Activated CD4-positive, alpha-beta T cell treated with anti-CD3 and anti-CD28 coated beads for 36 hours (primary cell): Measurements from ENCODE around the gene IL4I1. TPM values are rescaled to one million over a fixed set of nuclear protein-coding genes. Genes with fewer than 3 reads are reported as not detected.

ENCODE experiments used
- ATAC-seq: fragments of 200-7000 bp; cut with Tn5 transposase; one replicate; pipeline ENCODE4 v1.10.0; 2021; ENCODE audit warnings: mild to moderate bottlenecking, moderate library complexity
- CTCF ChIA-PET: fragments of 350-600 bp; sonication (Branson Sonifier 250); formaldehyde crosslinking; loops from one replicate; lab custom pipeline; 2021; ENCODE audit warnings: antibody characterized with exemption; lab: Charles Lee
- POLR2A ChIA-PET: fragments of 350-600 bp; sonication (Branson Sonifier 250); formaldehyde crosslinking; loops from one replicate; lab custom pipeline; 2021; ENCODE audit warnings: antibody characterized with exemption, inconsistent platforms; lab: Charles Lee
- DNase-seq: peaks from one replicate; pipeline ENCODE4 v3.0.0-alpha.2; 2020
- H3K27ac Mint-ChIP-seq: one replicate; pipeline ENCODE4 v1.8.0; 2021; ENCODE audit warnings: mixed read lengths
- H3K27me3 Mint-ChIP-seq: one replicate; pipeline ENCODE4 v1.8.0; 2021; ENCODE audit warnings: mixed read lengths
- H3K36me3 Mint-ChIP-seq: one replicate; pipeline ENCODE4 v1.8.0; 2021; ENCODE audit warnings: low read depth, mixed read lengths
- H3K4me1 Mint-ChIP-seq: one replicate; pipeline ENCODE4 v1.8.0; 2021; ENCODE audit warnings: mixed read lengths
- H3K4me3 Mint-ChIP-seq: one replicate; pipeline ENCODE4 v1.8.0; 2021; ENCODE audit warnings: mild to moderate bottlenecking, moderate library complexity, mixed read lengths
- H3K9me3 Mint-ChIP-seq: one replicate; pipeline ENCODE4 v1.8.0; 2021; ENCODE audit warnings: low read depth, mixed read lengths
- intact Hi-C, 2 experiments: fragments of 100-400 bp; cut with DNase I in 1 of 2; cut with micrococcal nuclease in 1 of 2; formaldehyde crosslinking; loops; one replicate each; pipeline versions ENCODE4 v1.14.2 to v1.15.1; 2022 to 2024; cut with DNase I, micrococcal nuclease
- total RNA-seq, 2 experiments: library from RNA; stranded (reverse); gene quantifications; one replicate each; pipeline ENCODE4 v1.2.3, GENCODE V29; 2021

Gene IL4I1
- total RNA-seq, 2 experiments from 2014 or later = 21.2 to 22.2 TPM

DNA sequence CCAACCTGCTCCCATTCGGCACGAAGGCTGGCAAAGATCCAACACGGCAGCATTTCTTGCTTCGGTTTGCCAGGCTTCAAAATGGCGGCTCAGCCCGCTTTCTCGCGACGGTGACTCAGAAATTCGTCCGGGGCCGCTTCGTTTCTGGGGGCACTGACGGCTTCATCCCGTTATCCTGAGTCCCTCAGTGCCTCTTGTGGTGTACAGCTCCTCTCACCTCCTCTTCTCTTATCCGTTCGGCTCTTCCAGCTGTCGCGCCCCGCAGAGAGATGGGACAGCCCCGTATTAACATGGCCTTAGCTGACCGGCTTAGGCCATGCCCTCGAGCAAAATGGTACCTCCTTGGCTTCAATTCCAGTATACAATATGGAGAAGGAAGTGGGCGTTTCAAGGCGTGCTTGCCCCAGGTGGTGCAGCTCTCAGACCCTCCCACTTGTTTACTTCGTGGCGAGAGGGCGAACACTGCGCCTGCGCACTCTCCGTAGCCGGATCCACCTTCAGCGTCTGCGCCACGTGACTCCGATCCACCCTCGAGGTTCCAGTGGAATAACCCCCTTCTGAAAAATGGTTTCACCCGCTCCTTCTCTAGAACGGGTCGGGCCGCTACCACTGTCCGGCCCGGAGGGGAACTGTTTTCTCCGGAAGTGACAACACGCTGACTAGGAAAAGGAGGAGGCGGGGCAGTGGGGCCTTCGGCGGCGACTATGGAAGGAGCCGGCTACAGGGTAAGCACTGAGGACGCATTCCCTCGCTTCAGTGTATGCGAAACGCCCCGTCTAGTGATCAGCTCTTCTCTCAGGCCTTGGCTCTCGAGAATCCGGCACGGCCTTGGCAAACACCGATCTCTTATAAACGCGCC is 19.4 kb downstream of the IL4I1 start, which contains the start of the genes AKT1S1 and TBC1D17:
AKT1S1 (minus strand) TSS at position 336 of the 859 bp plus-strand sequence. CDS start 4,060 bp downstream, outside the sequence.
TBC1D17 (plus strand) TSS at position 683 of the 859 bp plus-strand sequence; CDS start at position 705, 22 bp downstream.
- Mint-ChIP-seq H3K27me3 (no peaks in the 10 kb centered on the region), H3K27ac (no peak within 1 kb of the TSS), H3K4me1 (peaks cover 25% of the 10 kb centered on the region), H3K4me3 (no peak within 1 kb of the TSS), H3K36me3 (peaks cover 28% of the 10 kb centered on the region), H3K9me3 (no peaks in the 10 kb centered on the region)
- POLR2A ChIA-PET = interaction anchor here (0.8 to 1.9 kb wide), 5 partner anchors 10 to 237 kb away, joined by 3 to 17 read pairs (median 7); partner anchors contain the start of genes ATF5, NUP62, PNKP and RRAS
- ATAC-seq = peak; percentile 75
- intact Hi-C loops = loop anchor here (1.0 to 5.0 kb wide), 24 partner anchors 8 to 1515 kb away; partner anchors contain the start of genes ATF5 (in 2 of the 2), FUZ (in 2 of the 2), NUP62 (in 2 of the 2) and ALDH16A1 (in 1 of the 2)
- CTCF ChIA-PET = interaction anchor here (0.6 to 1.7 kb wide), 6 partner anchors 14 to 1366 kb away, joined by 3 to 4 read pairs (median 3); partner anchors contain the start of gene RPS11
- peak; percentile 99 for DNase-seq

DNA sequence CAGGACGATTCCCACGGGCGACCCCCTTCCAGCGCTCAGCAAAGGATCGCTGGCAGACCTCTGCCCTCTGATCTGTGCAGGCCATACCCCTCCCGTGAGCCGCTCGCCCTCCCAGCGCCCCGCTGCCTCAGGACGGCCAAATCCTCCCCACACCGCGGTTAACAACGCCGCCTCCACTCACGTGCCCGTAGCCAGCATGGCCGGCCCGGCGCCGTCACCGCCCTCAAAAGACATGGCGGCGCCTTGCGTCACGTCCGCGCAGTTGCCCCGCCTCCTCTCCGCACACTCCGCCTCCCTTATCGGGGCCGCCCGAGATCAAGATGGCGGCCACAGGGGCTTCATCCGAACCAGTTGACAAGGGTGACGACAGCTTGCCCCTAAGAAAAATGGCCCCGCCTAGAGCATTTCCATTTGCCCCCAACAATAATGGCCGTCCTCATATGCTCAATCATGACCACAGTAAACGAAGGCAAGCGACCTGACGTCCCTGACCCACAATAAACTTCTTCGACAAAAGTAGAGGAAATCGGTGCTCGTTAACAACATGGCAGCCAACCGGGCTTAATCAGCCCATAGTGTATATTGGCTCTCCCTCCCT is 20.2 kb downstream of the IL4I1 start:
- Mint-ChIP-seq H3K36me3 (peaks cover 22% of the 10 kb centered on the region), H3K4me3 (no peak overlapping the region), H3K4me1 (peaks cover 31% of the 10 kb centered on the region), H3K27me3 (no peaks in the 10 kb centered on the region), H3K27ac (no peak overlapping the region), H3K9me3 (no peaks in the 10 kb centered on the region)
- DNase-seq = peak; percentile 99
- peak; percentile 60 for ATAC-seq
- POLR2A ChIA-PET = interaction anchor here (0.8 to 1.9 kb wide), 5 partner anchors 9 to 236 kb away, joined by 3 to 17 read pairs (median 7); partner anchors contain the start of genes ATF5, NUP62, PNKP and RRAS
- intact Hi-C loops = loop anchor here (1.0 to 5.0 kb wide), 26 partner anchors 7 to 1514 kb away; partner anchors contain the start of genes ATF5 (in 2 of the 2), FUZ (in 2 of the 2), NUP62 (in 2 of the 2) and VRK3 (in 2 of the 2)
- CTCF ChIA-PET = interaction anchor here (0.6 to 1.7 kb wide), 6 partner anchors 14 to 903 kb away, joined by 3 to 4 read pairs (median 3); partner anchors contain the start of genes ATF5, NUP62 and RPS11

DNA sequence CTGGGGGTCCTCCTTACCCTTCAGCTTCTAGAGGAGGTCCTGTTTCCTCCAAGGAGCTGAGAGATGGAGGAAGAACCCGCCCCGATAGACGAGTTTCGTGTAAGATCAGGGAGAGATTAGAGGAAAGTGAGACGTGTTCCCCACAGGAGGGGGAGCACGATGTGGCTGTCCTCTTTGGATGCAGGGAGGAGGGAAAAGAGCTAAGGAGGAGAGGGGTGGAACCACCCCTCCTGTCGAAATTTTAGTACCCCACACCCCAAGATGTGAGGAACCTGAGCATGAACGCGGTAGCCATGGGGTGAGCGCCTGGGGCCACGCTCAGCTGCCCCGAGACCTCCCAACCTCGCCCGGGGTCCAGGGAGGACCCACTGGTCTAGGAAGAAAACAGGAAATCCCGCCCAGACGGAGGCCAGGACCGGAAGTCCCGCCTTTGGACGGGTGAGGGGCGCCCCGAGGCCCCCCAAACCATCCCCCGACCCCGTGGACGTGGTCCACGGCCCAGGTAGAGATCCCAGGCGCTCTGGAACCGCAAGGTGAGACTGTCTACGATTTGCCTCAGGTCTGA is 20.7 kb downstream of the IL4I1 start:
- Mint-ChIP-seq H3K4me1 (peaks cover 31% of the 10 kb centered on the region), H3K36me3 (peaks cover 21% of the 10 kb centered on the region), H3K4me3 (no peak overlapping the region), H3K27ac (no peak overlapping the region), H3K9me3 (no peaks in the 10 kb centered on the region), H3K27me3 (no peaks in the 10 kb centered on the region)
- DNase-seq (peak; percentile 66), ATAC-seq (no peak)
- intact Hi-C loops = loop anchor here (1.0 to 5.0 kb wide), 10 partner anchors 21 to 1514 kb away; partner anchors contain the start of genes FUZ (in 1 of the 2), IL4I1 (in 1 of the 2), MED25 (in 1 of the 2) and NUCB1 (in 1 of the 2)
- ChIA-PET POLR2A (interaction anchor here (0.7 to 1.9 kb wide), 5 partner anchors 8 to 236 kb away, joined by 3 to 17 read pairs (median 7); partner anchors contain the start of genes ATF5, NUP62, PNKP and RRAS), CTCF (interaction anchor here (0.7 to 1.7 kb wide), 4 partner anchors 15 to 380 kb away, joined by 3 to 4 read pairs (median 3); partner anchors contain the start of genes ATF5, NUP62 and RPS11)

DNA sequence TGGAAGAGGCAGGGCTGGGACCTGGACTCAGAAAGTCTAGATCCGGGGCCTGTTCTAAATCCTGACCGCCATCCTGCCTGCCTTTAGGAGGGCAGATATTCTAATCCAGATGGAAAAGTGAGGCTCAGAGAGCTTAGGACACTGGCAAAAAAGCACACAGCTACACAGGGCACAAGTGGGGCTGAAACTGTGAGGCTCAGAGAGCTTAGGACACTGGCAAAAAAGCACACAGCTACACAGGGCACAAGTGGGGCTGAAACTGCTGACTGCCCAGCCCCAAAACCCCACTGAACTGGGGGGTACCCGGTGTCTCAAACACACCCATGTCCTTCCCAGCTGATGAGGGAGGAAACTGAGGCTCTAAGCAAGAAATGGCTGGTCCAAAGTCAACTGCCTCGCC is 21.5 kb downstream of the IL4I1 start:
- no peak for DNase-seq
- CTCF ChIA-PET = interaction anchor here (0.5 to 0.6 kb wide), 2 partner anchors 104 to 151 kb away, joined by 3 read pairs; no protein-coding TSS in a partner anchor
- POLR2A ChIA-PET = no interaction called here

DNA sequence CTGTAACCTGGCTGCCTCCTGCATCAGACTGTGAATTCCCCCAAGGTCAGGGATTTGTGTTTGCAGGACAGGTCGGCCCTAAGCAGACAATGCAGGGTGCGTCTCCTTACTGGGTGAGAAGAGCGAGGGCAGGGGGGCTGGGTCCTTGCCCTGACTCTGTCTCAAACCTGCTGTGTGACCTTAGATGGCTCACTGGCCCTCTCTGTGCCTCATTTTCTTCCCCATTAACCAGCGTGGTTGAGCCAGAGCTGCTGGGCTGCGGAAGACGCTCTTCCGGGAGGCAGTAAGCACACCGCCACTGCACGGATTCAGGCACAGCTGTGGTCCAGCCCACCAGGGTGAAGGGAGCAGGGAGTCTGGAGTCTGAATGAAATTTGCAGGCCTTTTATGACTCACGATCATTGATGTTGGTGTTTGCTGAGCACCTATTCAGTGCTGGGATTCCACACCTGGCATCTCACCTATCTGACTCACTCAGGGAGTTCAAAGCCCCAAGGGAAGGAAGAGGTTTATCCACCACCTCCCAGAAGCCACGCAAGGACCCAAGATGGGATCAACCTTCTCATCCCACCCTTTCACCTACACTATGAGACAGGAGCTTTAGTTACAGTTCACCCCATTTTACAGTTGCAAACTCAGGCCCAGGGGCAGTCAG is 22.1 kb downstream of the IL4I1 start:
- Mint-ChIP-seq H3K27me3 (no peaks in the 10 kb centered on the region), H3K4me1 (peaks cover 38% of the 10 kb centered on the region), H3K9me3 (no peaks in the 10 kb centered on the region), H3K4me3 (no peak overlapping the region), H3K27ac (no peak overlapping the region), H3K36me3 (peaks cover 12% of the 10 kb centered on the region)
- intact Hi-C loops = loop anchor here in 1 of 2 experiments (5.0 kb wide), 4 partner anchors 113 to 1512 kb away; partner anchors contain the start of genes NUCB1, SYNGR4 and TMEM143
- POLR2A ChIA-PET = no interaction called here
- no peak for ATAC-seq
- no peak for DNase-seq
- CTCF ChIA-PET = interaction anchor here (0.5 to 0.6 kb wide), 2 partner anchors 104 to 151 kb away, joined by 3 read pairs; no protein-coding TSS in a partner anchor

More for the DNA sequence above, 21.5 kb downstream of the IL4I1 start:
- peaks cover 16% of the 10 kb centered on the region for H3K36me3 Mint-ChIP-seq
- intact Hi-C loops = loop anchor here in 1 of 2 experiments (5.0 kb wide), 4 partner anchors 112 to 1513 kb away; partner anchors contain the start of genes NUCB1, SYNGR4 and TMEM143
- peaks cover 35% of the 10 kb centered on the region for H3K4me1 Mint-ChIP-seq
- no peaks in the 10 kb centered on the region for H3K27me3 Mint-ChIP-seq
- no peak overlapping the region for H3K27ac Mint-ChIP-seq
- H3K9me3 Mint-ChIP-seq = no peaks in the 10 kb centered on the region
- H3K4me3 Mint-ChIP-seq = no peak overlapping the region
- no peak for ATAC-seq

DNA sequence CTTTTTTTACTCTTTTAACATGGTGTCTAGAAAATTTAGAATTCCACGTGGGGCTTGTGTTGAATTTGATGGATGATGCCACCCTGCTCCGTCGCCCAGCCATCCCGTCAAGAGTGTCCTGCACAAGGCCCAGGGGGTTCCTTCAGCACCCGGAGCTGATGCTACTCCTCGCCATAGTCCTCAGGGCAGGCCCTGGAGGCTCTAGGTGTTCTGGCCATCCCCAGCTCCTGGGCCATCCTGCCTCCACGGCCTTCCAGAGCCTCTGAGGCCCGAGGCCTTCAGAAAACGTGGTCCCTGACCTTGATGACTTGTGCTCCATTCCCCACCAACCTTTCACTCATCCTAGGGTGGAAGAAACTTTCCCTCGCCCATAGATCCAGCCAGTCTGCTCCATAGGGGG is 22.9 kb downstream of the IL4I1 start:
- POLR2A ChIA-PET = no interaction called here
- Mint-ChIP-seq H3K4me1 (peaks cover 31% of the 10 kb centered on the region), H3K27ac (no peak overlapping the region), H3K36me3 (peaks cover 6% of the 10 kb centered on the region), H3K27me3 (no peaks in the 10 kb centered on the region), H3K9me3 (no peaks in the 10 kb centered on the region), H3K4me3 (no peak overlapping the region)
- ATAC-seq = no peak
- intact Hi-C loops = no loop called here
- DNase-seq = no peak
- CTCF ChIA-PET = no interaction called here

DNA sequence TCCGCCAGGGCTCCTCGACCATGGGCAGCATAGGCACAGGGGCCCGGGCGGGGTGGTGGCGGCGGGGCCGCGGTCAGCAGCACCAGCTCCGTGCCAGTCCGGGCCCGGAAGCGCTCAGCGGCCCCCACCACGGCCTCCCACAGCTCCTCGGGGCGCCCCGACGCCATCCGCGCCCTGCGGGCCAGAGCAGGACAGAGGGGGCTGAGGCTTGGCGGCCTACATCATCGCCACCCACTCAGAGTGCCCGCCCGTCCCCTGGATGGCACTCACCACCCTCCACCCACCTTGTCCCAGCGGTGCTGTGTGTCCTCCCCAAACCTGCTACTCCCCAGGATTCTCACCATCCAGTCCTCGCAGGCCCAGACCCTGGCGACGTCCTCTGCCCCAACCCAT is 23.6 kb downstream of the IL4I1 start:
- Mint-ChIP-seq H3K36me3 (peaks cover 3% of the 10 kb centered on the region), H3K27me3 (no peaks in the 10 kb centered on the region), H3K4me3 (no peak overlapping the region), H3K4me1 (peaks cover 26% of the 10 kb centered on the region), H3K27ac (no peak overlapping the region), H3K9me3 (no peaks in the 10 kb centered on the region)
- DNase-seq (no peak), ATAC-seq (no peak)
- intact Hi-C loops = no loop called here
- CTCF ChIA-PET = no interaction called here
- POLR2A ChIA-PET = no interaction called here

DNA sequence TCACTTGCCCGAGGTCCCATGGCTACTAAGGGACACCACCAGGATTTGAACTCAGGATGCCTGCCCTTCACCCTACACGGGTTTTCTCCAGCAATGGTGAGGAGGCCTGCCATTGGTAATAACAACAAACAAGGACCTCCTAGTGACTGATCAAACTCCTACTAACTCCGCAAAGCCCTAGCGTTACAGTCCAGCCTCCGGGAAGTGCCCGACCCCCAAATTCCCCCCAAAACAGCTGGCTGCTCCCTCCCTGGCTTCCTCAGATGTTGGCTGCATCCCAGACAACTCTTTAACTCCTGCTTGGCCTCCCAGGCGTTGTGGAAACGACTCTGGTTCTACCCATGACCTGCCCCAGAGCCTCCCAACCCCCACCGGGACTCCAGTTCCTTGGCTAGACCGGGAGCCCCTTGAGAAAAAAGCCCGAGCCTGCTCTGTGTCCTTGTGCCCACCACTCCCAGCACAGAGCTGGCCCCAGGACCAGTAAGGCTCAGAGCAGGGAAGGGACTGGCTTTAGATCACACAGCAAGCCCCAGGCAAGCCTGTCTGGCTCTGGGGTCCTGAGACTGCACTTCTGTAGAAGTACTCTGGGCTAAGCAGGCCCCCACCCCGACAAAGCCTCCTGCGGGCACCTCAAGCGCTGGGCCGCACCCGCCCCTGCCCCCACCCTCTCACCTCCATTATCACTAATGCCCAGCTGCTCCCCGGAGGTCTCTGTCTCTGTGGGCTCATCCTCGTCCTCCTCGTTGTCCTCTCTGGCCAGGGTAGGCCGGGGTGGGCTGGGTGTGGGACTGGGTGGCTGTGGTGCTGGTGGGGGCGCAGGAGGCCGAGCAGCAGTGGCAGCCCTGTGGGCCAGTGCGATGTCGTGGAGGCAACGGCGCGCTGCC is 24.2 kb downstream of the IL4I1 start:
- DNase-seq = no peak
- peaks cover 1% of the 10 kb centered on the region for H3K36me3 Mint-ChIP-seq
- no peak overlapping the region for H3K27ac Mint-ChIP-seq
- H3K9me3 Mint-ChIP-seq = no peaks in the 10 kb centered on the region
- H3K27me3 Mint-ChIP-seq = no peaks in the 10 kb centered on the region
- no peak for ATAC-seq
- H3K4me1 Mint-ChIP-seq = peaks cover 24% of the 10 kb centered on the region
- CTCF ChIA-PET = no interaction called here
- H3K4me3 Mint-ChIP-seq = no peak overlapping the region
- intact Hi-C loops = no loop called here
- POLR2A ChIA-PET = no interaction called here

DNA sequence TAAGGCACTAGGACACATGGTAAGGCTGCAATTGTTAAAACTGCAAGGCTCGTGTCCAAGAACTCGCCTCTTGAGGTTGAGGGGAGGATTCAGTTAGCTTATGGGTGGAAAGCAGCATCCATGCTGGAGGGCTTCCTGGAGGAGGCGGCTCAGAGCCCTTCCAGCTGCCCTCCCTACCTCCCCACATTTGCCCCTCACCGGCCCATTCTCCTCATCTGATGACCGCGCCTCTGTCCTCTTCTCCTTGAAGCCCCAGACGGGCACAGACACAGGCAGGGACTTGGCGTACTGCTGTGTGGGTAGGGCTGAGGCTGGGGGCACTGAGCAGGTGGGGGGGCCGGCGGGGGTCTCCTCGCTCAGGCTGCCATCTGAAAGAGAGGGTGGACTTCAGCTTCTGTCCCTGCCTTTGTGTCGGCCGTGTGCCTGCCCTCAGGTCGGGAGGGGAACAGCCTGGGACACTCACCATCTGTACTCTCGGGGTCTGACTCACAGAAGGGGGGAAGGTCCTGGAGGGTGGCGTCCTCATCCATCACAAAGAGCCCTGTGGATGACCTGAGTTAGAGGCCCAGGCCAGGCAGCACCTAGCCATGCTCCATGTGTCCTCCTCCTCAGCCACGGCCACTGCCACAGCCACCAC is 25.2 kb downstream of the IL4I1 start:
- Mint-ChIP-seq H3K36me3 (peaks cover 4% of the 10 kb centered on the region), H3K9me3 (no peaks in the 10 kb centered on the region), H3K4me3 (no peak overlapping the region), H3K27ac (peak overlapping the region; percentile 43), H3K4me1 (peaks cover 28% of the 10 kb centered on the region), H3K27me3 (no peaks in the 10 kb centered on the region)
- DNase-seq (no peak), ATAC-seq (no peak)
- intact Hi-C loops = no loop called here
- ChIA-PET CTCF (interaction anchor here (0.5 kb wide), 1 partner anchor 493 kb away, joined by 3 read pairs; no protein-coding TSS in a partner anchor), POLR2A (no interaction called here)
